GM20431 (cell line): ENCODE results near the gene DTX1.
"Not testable (repeated sequence)": the region's sequence is repeated elsewhere in the genome, so short reads cannot be mapped to it uniquely, and the experiment has no call there.

Experiments
- in situ Hi-C: fragments of 300-500 bp; cut with MseI, MboI; formaldehyde crosslinking; loops from one replicate; pipeline ENCODE4 v1.15.0; 2020; ENCODE audit warnings: low sequenced_read_pairs; ENCODE audit not compliant: unreplicated experiment

DTX1 gene

DNA sequence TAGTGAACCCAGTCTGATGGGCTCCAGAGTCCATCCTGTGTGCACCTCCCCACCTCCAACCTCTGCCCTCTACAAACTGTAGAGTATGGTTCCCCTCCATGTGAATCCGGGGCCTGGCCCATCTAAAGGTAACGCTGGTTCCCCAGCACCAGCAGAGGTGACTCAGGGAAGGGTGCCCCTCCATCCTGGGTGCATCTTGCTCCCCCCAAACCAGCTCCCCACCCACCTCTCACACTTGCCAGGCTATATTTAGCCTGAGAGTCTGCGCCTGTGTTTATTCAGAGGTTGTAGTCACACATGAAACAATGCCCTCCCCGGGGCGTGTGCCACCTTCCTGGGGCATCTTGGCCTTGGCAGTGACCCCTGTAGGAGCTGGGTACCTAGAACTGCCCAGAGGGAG, 52.8 kb downstream of the DTX1 start:
- in situ Hi-C loops, result loop anchor here (10.0 kb wide), 1 partner anchor 65 kb away; no protein-coding TSS in a partner anchor

DNA sequence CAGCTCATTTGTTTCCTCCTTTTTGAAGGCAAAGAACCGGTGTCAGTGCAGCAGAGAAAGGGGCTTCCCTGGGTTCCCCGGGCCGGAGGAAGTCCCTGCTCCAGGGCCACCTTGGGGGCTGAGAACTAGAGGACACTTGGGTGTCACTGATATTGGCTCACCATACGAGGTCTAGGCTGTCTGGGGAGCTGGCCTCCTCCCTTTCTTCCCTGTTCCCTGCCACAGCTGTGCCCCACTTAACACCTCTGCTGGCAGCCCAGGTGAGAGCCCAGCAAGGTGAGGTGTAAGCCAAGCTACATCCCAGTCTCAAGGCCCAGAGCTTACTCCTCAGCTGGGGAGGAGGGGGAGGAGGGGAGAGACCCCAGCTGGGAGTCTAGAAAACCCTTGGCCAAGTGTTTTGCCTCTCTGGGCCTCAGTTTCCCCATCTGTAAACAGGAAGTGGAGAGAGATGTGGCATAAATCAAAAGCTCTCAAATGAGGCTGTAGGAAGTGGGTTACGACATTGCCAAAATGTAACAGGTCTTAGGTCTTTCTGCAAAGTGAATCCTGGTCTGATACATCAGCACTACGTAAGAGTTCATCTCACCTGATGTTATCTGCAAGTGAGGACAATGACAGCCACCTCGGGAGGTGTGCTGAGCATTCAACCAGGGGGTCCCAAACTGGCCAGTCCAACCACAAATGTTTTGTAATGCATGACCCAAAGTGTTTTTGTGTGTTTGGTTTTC, 53.5 kb downstream of the DTX1 start:
- in situ Hi-C loops, result loop anchor here (10.0 kb wide), 1 partner anchor 65 kb away; no protein-coding TSS in a partner anchor

DNA sequence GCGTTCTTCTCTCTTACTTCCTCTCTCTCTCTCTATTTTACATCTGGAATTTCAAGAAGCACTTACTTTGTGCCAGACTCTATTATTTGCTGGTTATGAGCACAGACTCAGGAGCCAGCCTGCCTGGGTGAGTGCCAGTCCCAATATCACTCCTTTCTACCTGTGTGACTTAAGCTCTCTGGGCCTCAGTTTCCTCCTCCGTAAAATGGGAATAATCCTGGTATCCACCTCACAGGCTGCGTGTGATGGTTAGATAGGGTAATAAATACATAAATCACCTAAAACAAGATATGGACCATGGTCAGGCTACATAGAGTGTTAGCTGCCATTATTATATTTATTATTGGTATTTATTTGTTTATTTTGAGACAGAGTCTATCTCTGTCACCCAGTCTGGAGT, 54.7 kb downstream of the DTX1 start:
- in situ Hi-C loops, result no loop called here

DNA sequence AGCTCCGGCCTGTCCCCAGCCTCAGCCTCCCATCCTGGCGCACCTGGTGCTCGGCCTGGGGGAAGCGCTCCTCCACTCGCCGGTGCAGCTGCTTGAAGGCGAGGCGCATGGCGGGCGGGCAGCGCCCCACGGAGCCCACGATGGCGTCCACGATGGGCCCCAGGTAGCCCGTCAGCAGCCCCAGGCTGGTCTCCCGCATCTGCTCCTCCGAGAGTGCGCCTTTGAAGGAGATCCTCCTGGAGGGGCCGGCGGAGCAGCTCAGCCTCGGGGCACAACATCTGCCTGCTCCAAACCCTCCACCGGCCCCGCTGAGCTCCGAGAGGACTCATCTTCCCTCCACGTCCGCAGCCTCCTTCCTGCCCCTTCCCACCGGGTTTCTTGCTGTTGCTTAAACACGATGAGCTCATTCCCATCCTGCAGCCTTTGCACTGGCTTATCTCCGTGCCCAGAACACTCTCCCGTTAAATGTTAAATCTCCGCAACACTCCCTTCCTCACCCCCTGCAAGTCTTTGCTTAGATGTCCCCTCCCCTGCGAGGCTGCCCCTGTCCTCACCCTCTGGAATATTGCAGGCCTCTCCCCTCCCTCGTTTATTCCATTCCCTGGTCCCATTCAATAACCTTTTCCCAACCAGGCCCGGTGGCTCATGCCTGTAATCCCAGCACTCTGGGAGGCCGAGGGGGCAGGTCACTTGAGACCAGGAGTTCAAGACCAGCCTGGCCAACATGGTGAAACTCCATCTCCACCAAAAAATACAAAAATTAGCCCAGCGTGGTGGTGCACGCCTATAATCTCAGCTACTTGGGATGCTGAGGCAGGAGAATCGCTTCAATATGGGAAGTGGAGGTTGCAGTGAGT, 55.7 kb downstream of the DTX1 start:
- in situ Hi-C loops, result no loop called here

DNA sequence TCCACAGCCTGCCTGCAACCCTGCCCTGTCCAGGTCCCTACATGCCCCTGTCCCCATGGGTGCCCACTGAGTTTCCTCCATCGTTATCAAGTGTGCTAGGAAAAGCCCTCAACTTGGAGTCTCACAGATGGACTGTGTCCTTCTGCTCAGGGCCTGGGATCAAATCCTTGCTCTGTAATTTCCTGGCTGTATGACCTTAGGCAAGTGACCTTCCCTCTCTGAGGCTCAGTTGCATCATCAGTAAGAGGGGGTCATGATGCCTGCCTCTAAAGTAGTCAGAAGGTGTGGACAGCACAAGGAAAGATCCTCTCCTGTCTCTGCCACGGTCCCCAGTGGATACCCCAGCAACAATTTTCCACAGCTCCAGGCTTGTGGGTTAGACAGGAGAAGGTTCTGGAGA, 56.9 kb downstream of the DTX1 start:
- in situ Hi-C loops, result no loop called here

DNA sequence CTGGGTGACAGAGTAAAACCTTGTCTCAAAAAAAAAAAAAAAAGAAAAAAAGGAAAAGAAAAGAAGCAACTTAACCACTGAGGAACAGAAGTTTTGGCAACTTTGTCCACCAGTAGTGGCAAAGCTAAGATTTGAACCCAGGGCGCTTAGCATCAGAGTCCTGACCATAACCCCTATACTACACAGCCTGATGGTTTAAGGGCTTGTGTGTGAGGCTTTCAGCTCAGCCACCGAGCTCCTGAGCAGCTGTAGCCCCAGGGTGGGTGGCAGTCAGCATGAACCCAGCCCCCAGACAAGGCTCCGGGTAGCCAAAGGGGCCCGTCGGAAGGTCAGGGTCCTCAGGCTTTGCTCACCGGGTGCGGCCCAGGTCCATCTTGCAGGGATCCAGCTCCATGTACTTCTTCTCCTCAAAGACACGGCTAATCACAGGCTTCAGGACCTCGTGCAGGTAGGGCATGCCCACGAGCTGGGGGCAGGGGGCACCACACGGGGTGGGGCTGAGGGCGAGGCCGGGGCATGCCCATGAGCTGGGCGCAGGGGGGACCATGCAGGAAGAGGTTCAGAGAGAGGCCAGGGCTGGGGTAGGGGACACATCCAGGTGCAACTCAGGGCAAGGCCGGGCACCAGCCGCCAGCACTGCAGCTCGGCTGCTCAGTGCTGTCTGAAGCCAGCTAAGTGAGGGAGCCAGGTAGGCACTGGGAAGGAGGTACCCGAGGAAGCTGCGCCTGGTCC, 58.1 kb downstream of the DTX1 start:
- in situ Hi-C loops, result no loop called here

DNA sequence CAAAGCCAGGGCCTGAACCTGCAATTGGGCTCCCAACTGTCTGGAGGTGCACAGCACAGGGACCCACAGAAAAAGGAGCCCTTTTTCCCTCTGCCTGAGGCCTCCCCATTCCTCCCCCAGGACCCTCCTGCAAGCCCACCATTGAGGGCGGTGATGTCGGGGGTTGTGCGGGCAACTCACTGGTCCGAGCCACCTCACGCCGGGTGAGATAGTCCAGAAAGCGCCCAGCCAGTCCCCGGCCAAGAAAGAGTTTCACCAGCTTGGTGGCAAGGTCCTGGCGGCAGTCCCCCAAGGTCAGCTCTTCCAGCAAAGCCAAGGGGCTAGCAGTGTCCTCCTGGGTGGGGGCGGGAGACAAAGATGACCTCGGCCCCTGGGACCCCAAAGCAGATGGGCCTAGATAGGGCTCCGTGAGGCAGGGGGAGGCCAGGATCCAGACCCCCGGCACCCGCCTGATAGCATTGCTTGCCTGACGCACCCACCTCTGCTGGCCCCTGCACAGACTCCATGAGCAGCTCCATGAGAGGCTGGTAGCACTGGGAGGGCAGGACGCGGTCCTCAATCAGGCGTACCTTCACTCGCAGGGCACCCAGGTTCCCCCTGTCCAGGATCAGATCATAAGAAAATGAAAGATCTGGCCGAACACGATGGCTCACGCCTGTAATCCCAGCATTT, 59.1 kb downstream of the DTX1 start:
- in situ Hi-C loops, result no loop called here

GRCh38 chr12:113116875-113117274, 60.3 kb downstream of the DTX1 start:
- in situ Hi-C loops, result no loop called here

GRCh38 chr12:113117684-113118083, 61.2 kb downstream of the DTX1 start:
- in situ Hi-C loops, result not testable (repeated sequence)

DNA sequence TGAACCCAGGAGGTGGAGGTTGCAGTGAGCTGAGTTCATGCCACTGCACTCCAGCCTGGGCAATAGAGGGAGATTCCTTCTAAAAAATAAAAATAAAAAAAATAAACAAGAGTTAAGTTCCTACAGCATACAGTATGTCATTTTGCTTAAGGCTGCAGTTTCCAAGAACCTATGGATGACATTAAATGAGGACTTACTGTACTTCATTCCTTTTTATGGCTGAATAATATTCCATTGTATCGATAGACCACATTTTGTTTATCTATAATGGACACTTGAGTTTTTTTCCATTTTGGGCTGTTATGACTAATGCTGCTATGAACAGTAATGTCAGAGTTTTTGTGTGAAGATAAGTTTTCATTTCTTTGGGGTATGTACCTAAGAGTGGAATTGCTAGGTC, 61.6 kb downstream of the DTX1 start:
- in situ Hi-C loops, result no loop called here

DNA sequence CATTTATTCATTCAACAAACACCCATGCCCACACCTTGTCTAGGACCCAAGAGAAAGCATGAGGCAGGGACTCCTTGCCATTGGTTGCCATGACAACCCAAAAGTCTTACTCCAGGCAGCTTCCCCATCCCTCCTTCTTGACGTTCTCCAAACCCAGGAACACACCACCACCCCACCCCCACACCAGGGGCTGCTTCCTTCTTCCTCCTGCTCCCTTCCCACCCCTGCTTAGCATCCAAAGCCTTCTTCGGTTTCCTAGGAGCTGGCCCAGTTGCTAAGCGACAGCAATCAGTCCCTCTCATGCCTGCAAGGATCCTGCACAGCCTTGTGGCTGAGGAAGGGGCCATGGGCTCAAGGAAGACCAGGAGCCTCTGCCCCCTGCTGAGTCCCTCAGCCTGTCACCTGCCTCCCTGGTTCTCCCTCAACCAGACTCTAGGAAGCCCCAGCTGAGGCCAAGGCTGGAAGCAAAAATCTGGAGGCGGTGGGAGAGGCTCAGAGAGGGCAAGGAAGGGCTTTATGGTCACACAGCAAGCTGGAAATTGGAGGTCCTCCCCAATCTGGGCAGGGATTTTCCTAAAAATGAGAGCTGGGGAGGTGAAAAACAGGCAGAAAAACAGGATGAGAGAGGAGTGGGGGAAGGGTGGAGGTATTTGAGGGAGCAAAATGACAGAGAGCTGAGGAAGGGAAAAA, 63.6 kb downstream of the DTX1 start:
- in situ Hi-C loops, result no loop called here

DNA sequence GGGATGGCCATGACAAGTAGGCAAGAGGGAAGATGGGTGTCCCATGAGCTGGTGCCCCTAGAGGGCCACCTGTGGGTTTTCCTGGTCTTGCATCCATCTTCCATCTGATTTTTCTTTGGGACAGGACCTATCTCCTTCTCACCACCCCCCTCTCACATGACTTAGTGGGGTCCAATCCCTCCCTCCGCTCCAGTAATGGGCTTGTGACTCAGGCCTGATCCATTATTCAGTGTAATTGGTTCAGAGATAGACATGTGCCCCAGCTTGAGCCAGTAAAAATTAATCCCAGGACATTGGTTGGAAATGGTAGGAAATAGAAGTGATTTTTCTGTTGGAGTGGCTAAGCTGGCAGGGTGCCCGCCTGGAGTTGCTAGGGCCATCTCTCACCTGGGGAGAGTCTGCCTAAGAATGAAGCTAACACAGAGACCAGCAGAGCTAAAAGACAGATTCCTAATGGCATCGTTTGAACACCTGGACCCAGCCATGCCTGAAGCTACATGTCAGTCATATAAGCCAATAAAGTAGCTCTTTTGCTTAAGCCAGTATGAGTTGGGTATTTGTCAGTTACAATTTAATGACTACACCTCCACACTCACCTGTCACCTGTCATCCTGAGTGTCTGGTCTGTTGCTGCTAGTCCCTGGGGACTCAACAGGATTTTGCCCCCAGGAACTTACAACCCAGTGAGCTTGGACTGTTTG, 64.3 kb downstream of the DTX1 start:
- in situ Hi-C loops, result no loop called here

- in situ Hi-C loops, result no loop called here
Observed at GRCh38 chr12:113127791-113128199, 71.3 kb downstream of the DTX1 start.

GRCh38 chr12:113128802-113129663, 72.5 kb downstream of the DTX1 start:
- in situ Hi-C loops, result no loop called here

DNA sequence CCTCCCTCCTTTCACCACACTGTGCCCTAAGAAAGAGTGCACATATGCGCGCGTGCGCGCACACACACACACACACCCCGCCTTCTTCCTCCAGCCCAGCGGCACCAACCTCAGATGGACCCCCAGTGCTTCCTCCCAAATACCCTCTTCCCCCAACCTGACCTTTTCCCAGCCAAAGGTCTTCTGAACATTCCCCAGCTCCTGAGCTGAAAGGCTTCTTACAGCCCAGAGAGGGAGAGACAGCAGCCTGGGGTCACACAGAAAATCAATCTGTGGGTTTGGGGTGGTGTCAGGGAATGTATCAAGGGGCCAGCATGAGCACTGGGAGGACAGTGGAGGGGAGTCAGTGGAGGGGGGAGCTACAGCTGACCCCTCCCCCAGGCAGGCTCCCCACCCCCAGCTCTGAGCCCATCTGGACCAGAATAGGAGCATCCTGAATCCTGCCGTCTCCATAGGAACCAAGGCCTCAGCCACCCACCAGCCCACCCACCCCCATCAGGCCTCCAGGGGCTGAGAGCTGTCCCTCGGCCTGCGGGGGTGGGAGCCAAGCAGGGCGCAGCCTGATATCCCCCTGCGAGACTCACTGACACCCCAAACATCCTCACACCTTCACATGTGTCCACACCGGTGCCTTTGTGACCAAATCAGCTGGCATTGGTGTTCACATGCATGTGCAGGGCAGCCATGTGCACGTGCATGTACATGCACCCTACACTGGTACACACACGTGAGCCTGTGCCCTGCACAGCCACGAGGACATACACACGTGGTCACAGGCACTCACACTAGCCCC, 73.3 kb downstream of the DTX1 start:
- in situ Hi-C loops, result no loop called here

DNA sequence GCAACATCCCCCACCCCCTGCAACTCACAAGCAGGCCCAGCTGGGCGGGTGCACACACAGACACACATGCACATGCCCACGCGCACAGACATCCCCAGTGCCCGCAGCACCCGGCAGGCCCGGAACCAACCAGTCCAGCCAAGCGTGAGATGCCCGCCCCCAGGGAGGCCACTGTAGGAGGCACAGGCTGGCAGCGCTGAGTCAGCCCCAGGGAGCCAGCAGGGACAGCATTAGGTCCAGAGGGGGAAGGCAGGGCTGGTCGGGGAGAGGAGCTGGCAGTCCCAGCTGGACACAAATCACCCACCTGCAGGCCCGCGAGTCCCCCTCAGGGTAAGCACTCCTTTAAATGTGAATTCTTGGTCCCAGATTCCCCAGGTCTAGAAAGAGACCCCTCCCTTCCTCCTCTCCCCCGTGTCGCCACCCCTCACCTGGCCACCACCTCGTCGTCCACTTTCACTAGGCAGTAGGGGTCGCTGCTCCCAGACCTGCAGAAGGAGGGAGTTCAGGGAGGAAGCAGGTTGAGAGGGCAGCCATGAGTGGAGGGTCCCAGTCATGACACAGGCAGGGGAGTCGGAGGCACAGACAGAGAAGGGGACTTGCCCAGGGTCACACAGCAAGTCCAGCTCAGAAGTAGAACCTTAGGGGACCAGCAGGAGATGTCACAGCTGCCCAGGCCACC, 74.1 kb downstream of the DTX1 start:
- in situ Hi-C loops, result no loop called here

- in situ Hi-C loops, result no loop called here
Observed at GRCh38 chr12:113131556-113131955, 75.0 kb downstream of the DTX1 start.
